Measurements from ENCODE around the gene CFAP206.

The CFAP206 gene

DNA sequence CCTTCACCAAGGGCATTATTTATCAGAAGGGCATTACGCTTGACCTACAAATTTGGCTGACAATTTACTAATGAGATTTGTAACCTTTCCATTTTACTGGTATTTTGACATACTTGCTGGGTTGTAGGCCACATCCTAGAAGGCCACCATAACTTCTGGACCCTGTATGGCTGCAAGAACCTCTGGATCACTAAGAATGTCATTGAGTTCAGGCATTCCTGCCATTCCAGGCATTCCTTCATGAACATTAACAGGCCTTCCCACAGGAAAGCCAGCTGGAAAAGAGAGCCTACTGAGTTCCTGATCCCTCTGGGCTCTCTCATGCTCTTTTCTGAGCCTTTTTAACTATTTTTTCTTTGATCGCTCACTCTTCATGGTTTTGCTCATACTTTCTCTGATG lies 36.6 kb downstream of the CFAP206 start:
- no peak for TF ChIP-seq CTCF (IDR thresholded peaks at IDR 0.05; ENCODE audit: low read length, missing control alignments)
- no peak for DNase-seq (ENCODE audit: low read depth)
- no peak overlapping the region for H3K4me3 ChIP-seq (replicated peaks; ENCODE audit: low read depth, low read length)

GRCh38 chr6:87465051-87465450 lies 57.3 kb downstream of the CFAP206 start:
- H3K4me3 ChIP-seq (replicated peaks; ENCODE audit: low read depth, low read length): no peak overlapping the region
- no peak for TF ChIP-seq CTCF (IDR thresholded peaks at IDR 0.05; ENCODE audit: low read length, missing control alignments)
- peak; percentile 5 for DNase-seq (ENCODE audit: low read depth)

GRCh38 chr6:87472525-87473418 lies 65.0 kb downstream of the CFAP206 start, which contains the start of gene SLC35A1:
SLC35A1 (plus strand) TSS chr6:87472974; CDS start chr6:87473004, 30 bp downstream.
- H3K4me3 ChIP-seq (replicated peaks; ENCODE audit: low read depth, low read length): peak within 1 kb of the TSS; percentile 97
- TF ChIP-seq CTCF (IDR thresholded peaks at IDR 0.05; ENCODE audit: low read length, missing control alignments): peak; percentile 1
- peak; percentile 85 for DNase-seq (ENCODE audit: low read depth)

DNA sequence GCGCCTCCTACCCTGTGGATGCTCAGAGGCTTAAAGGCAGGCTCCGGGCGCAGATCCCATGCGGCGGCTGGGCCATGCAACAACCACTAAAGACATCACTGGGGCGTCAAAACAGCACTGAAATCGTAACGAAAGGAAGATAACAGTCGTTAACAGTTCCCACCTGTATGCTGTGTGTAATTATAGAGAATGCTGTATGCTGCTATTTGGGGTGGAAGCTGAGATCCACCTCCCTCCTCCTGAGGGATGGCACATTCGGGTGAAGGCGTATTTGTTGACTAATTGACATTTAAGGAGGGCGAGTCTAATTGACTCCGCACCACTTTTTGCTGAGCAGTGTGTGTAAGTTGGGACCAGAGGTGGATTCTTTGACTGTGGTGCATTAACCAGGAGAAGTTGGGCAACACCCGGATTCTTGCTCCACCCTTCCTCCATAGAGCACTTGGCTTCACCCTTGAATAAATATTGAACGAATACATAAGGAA lies 65.7 kb downstream of the CFAP206 start:
- no peak for TF ChIP-seq CTCF (IDR thresholded peaks at IDR 0.05; ENCODE audit: low read length, missing control alignments)
- peak; percentile 63 for DNase-seq (ENCODE audit: low read depth)
- H3K4me3 ChIP-seq (replicated peaks; ENCODE audit: low read depth, low read length): peak overlapping the region; percentile 97

GRCh38 chr6:87481931-87482330 lies 74.2 kb downstream of the CFAP206 start:
- DNase-seq (ENCODE audit: low read depth): peak; percentile 3
- H3K4me3 ChIP-seq (replicated peaks; ENCODE audit: low read depth, low read length): no peak overlapping the region
- no peak for TF ChIP-seq CTCF (IDR thresholded peaks at IDR 0.05; ENCODE audit: low read length, missing control alignments)

GRCh38 chr6:87482366-87482765 lies 74.6 kb downstream of the CFAP206 start:
- no peak for DNase-seq (ENCODE audit: low read depth)
- TF ChIP-seq CTCF (IDR thresholded peaks at IDR 0.05; ENCODE audit: low read length, missing control alignments): no peak
- no peak overlapping the region for H3K4me3 ChIP-seq (replicated peaks; ENCODE audit: low read depth, low read length)
